HEK293 (cell line): Measurements from ENCODE around the gene UBE3C.

ENCODE experiments used
- CTCF ChIA-PET: fragments of 350-600 bp; formaldehyde crosslinking; extraction: SDS; loops from one replicate; lab custom pipeline; 2021; ENCODE audit warnings: antibody characterized with exemption; lab: Yijun Ruan, JAX
- POLR2A ChIA-PET: fragments of 300-600 bp; formaldehyde crosslinking; extraction: SDS; loops from one replicate; lab custom pipeline; 2020; ENCODE audit warnings: antibody characterized with exemption, inconsistent platforms; lab: Yijun Ruan, JAX
- H3K27ac ChIP-seq: fragments of 200-500 bp; sonication (Bioruptor generic); 2 replicates; pipeline ENCODE4 v1.5.1; 2014; ENCODE audit warnings: low read depth, low read length, control low read depth, inconsistent platforms; ENCODE audit errors: extremely low read depth
- H3K36me3 ChIP-seq, 2 experiments: fragments of 200-500 bp in 1 of 2; sonication (Bioruptor generic) in 1 of 2; 1 replicate in 1 of 2; 2 replicates in 1 of 2; pipeline ENCODE4 v1.5.1; 2014 to 2017; ENCODE audit warnings: inconsistent platforms in 2 of 2, low read length in 2 of 2; ENCODE audit not compliant: control insufficient read depth in 2 of 2, insufficient read depth in 1 of 2
- H3K4me1 ChIP-seq: fragments of 200-500 bp; sonication (Bioruptor generic); 2 replicates; pipeline ENCODE4 v1.5.1; 2014; ENCODE audit warnings: mild to moderate bottlenecking, low read length, inconsistent platforms; ENCODE audit not compliant: control insufficient read depth, insufficient read depth
- H3K4me3 ChIP-seq: 2 replicates; pipeline ENCODE4 v1.5.1; 2011; ENCODE audit warnings: low read depth, mild to moderate bottlenecking, control low read depth, low read length, moderate library complexity
- H3K9me3 ChIP-seq: fragments of 200-500 bp; sonication (Bioruptor generic); 2 replicates; pipeline ENCODE4 v1.5.1; 2014; ENCODE audit warnings: low read depth, low read length, inconsistent platforms; ENCODE audit not compliant: control insufficient read depth, insufficient read depth
- BCL11B ChIP-seq: fragments of 450-650 bp; formaldehyde crosslinking; IDR thresholded peaks from 2 replicates; pipeline ENCODE4 v1.5.1; 2016; ENCODE audit warnings: low read depth, missing biosample characterization, missing genetic modification characterization
- HOXC10 ChIP-seq: sonication (generic); formaldehyde crosslinking; IDR thresholded peaks from 2 replicates; pipeline ENCODE4 v1.8.1; 2023; ENCODE audit warnings: mild to moderate bottlenecking, missing genetic modification reagents
- MEIS1 ChIP-seq: sonication (generic); formaldehyde crosslinking; IDR thresholded peaks from 2 replicates; pipeline ENCODE4 v1.8.1; 2022; ENCODE audit warnings: missing genetic modification reagents, mild to moderate bottlenecking, borderline replicate concordance
- MZF1 ChIP-seq: fragments of 450-650 bp; formaldehyde crosslinking; IDR thresholded peaks from 2 replicates; pipeline ENCODE4 v1.5.1; 2017; ENCODE audit warnings: missing biosample characterization, missing genetic modification characterization, borderline replicate concordance
- OVOL3 ChIP-seq: fragments of 450-650 bp; formaldehyde crosslinking; IDR thresholded peaks from 2 replicates; pipeline ENCODE4 v1.5.1; 2016; ENCODE audit warnings: missing biosample characterization, missing genetic modification characterization
- PRDM1 ChIP-seq: fragments of 450-650 bp; formaldehyde crosslinking; IDR thresholded peaks from 2 replicates; pipeline ENCODE4; 2016; ENCODE audit warnings: missing biosample characterization, missing genetic modification characterization
- ZBTB48 ChIP-seq: fragments of 450-650 bp; formaldehyde crosslinking; IDR thresholded peaks from 2 replicates; pipeline ENCODE4 v1.5.1; 2016; ENCODE audit warnings: missing biosample characterization, missing genetic modification characterization
- ZEB2 ChIP-seq: fragments of 450-650 bp; formaldehyde crosslinking; IDR thresholded peaks from 2 replicates; pipeline ENCODE4 v1.5.1; 2016; ENCODE audit warnings: missing biosample characterization, missing genetic modification characterization
- ZFP69B ChIP-seq: fragments of 450-650 bp; formaldehyde crosslinking; IDR thresholded peaks from 2 replicates; pipeline ENCODE4 v1.5.1; 2016; ENCODE audit warnings: missing biosample characterization, missing genetic modification characterization
- ZNF155 ChIP-seq: fragments of 450-650 bp; formaldehyde crosslinking; IDR thresholded peaks from 2 replicates; pipeline ENCODE4 v1.5.1; 2016; ENCODE audit warnings: missing biosample characterization, missing genetic modification characterization
- ZNF23 ChIP-seq: fragments of 450-650 bp; formaldehyde crosslinking; IDR thresholded peaks from 2 replicates; pipeline ENCODE4 v1.5.1; 2016; ENCODE audit warnings: missing biosample characterization, missing genetic modification characterization, borderline replicate concordance
- ZNF416 ChIP-seq: fragments of 450-650 bp; formaldehyde crosslinking; IDR thresholded peaks from 2 replicates; pipeline ENCODE4 v1.5.1; 2016; ENCODE audit warnings: missing biosample characterization, missing genetic modification characterization
- ZNF48 ChIP-seq: fragments of 450-650 bp; formaldehyde crosslinking; IDR thresholded peaks from 2 replicates; pipeline ENCODE4 v1.5.1; 2016; ENCODE audit warnings: missing biosample characterization, missing genetic modification characterization
- ZNF518A ChIP-seq: fragments of 450-650 bp; formaldehyde crosslinking; conservative IDR thresholded peaks from 2 replicates; pipeline ENCODE4 v1.5.1; 2016; ENCODE audit warnings: low read depth, missing biosample characterization, missing genetic modification characterization
- ZNF530 ChIP-seq: fragments of 450-650 bp; formaldehyde crosslinking; IDR thresholded peaks from 2 replicates; pipeline ENCODE4 v1.5.1; 2016; ENCODE audit warnings: low read depth, missing biosample characterization, missing genetic modification characterization
- ZNF549 ChIP-seq: fragments of 450-650 bp; IDR thresholded peaks from 2 replicates; pipeline ENCODE4 v1.5.1; 2018; ENCODE audit warnings: missing biosample characterization, missing genetic modification characterization, mild to moderate bottlenecking, inconsistent platforms, moderate library complexity
- ZNF571 ChIP-seq: fragments of 450-650 bp; formaldehyde crosslinking; IDR thresholded peaks from 2 replicates; pipeline ENCODE4 v1.5.0; 2017; ENCODE audit warnings: missing biosample characterization, missing genetic modification characterization
- ZNF658 ChIP-seq: fragments of 450-650 bp; formaldehyde crosslinking; IDR thresholded peaks from 2 replicates; pipeline ENCODE4; 2016; ENCODE audit warnings: missing biosample characterization, missing genetic modification characterization
- ZNF660 ChIP-seq: fragments of 450-650 bp; IDR thresholded peaks from 2 replicates; pipeline ENCODE4 v1.5.1; 2018; ENCODE audit warnings: missing biosample characterization, mild to moderate bottlenecking, missing genetic modification characterization
- ZXDB ChIP-seq: fragments of 450-650 bp; formaldehyde crosslinking; IDR thresholded peaks from 2 replicates; pipeline ENCODE4 v1.5.1; 2016; ENCODE audit warnings: missing biosample characterization, missing genetic modification characterization
- TF ChIP-seq, protein P1 (sequence below): fragments of 450-650 bp; formaldehyde crosslinking; IDR thresholded peaks from 2 replicates; pipeline ENCODE4 v1.5.1; 2016; ENCODE audit warnings: missing biosample characterization, missing genetic modification characterization

The UBE3C gene

DNA sequence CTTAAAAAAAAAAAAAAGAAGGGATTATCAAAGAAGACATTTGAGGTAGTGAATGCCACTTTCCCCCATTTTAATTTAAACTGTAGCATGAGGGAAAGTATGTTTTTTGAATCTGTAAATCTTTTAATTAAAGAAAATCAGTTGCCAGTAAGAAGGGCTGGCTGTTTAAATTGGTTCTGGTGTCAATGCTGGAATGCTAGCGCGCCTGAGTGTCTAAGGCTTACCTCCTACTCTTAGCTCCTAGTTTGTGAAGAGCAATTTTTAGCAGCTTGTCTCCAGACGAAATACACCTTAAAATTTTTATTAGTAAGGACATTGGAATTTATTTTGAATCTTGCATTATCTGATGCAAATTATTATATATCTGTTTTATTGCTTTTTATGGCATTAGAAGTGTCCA is 54.1 kb downstream of the UBE3C start:
- TF ChIP-seq ZEB2 (tag by site-specific recombination) = no peak
- TF ChIP-seq, all 188 proteins: peak for 0
- ChIA-PET POLR2A (interaction anchor here (0.5 kb wide), 1 partner anchor 12 kb away, joined by 4 read pairs; no protein-coding TSS in a partner anchor), CTCF (interaction anchor here (0.7 kb wide), 1 partner anchor 82 kb away, joined by 6 read pairs; no protein-coding TSS in a partner anchor)
- Histone ChIP-seq H3K27ac (no peak overlapping the region), H3K36me3 (peaks cover 14 to 92% of the 10 kb centered on the region in 2 experiments), H3K4me3 (no peak overlapping the region), H3K4me1 (no peaks in the 10 kb centered on the region), H3K9me3 (no peaks in the 10 kb centered on the region)

DNA sequence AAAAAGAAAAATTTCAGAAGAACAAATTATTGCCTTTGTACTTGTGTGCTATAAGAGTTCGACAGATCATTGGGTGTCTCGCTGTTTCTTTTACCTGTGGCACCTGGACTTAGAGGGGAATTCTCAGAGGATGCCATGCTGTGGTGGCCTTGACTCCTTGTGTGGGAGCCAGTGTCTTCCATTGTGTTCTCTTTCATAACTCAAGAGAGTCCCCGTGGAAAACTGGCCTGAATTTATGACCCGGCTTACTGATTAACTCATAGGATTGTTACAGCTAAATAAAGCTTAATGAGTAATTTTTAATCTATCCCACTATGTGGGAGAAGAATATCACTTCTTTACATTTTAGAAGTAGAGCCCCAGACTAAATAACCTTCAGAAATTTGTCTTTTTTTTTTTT is 54.5 kb downstream of the UBE3C start:
- Histone ChIP-seq H3K27ac (no peak overlapping the region), H3K4me1 (no peaks in the 10 kb centered on the region), H3K36me3 (peaks cover 14 to 92% of the 10 kb centered on the region in 2 experiments), H3K4me3 (no peak overlapping the region), H3K9me3 (no peaks in the 10 kb centered on the region)
- POLR2A ChIA-PET = no interaction called here
- CTCF ChIA-PET = no interaction called here
- no peak for TF ChIP-seq ZNF658 (tag by site-specific recombination)
- no peak for TF ChIP-seq ZNF530 (tag by site-specific recombination)
- TF ChIP-seq ZNF549 (tag by site-specific recombination) = no peak
- TF ChIP-seq OVOL3 (tag by site-specific recombination) = no peak
- TF ChIP-seq ZNF48 = no peak
- no peak for TF ChIP-seq ZNF571 (tag by site-specific recombination)
- TF ChIP-seq PRDM1 = no peak
- TF ChIP-seq ZXDB (tag by site-specific recombination) = no peak
- no peak for TF ChIP-seq ZNF23 (tag by site-specific recombination)
- TF ChIP-seq ZNF416 (tag by site-specific recombination) = no peak
- no peak for TF ChIP-seq ZNF155 (tag by site-specific recombination)
- no peak for TF ChIP-seq MZF1 (tag by site-specific recombination)

GRCh38 chr7:157194948-157195347 is 56.2 kb downstream of the UBE3C start:
- Histone ChIP-seq H3K9me3 (no peaks in the 10 kb centered on the region), H3K4me1 (no peaks in the 10 kb centered on the region), H3K27ac (no peak overlapping the region), H3K36me3 (peaks cover 13 to 86% of the 10 kb centered on the region in 2 experiments), H3K4me3 (no peak overlapping the region)
- POLR2A ChIA-PET = no interaction called here
- CTCF ChIA-PET = no interaction called here
- no peak for TF ChIP-seq HOXC10 (CRISPR knock-in tag)
- TF ChIP-seq ZNF518A (tag by site-specific recombination) = no peak
- TF ChIP-seq ZNF660 (tag by site-specific recombination) = no peak
- TF ChIP-seq ZFP69B (tag by site-specific recombination) = no peak
- TF ChIP-seq, protein P1, sequence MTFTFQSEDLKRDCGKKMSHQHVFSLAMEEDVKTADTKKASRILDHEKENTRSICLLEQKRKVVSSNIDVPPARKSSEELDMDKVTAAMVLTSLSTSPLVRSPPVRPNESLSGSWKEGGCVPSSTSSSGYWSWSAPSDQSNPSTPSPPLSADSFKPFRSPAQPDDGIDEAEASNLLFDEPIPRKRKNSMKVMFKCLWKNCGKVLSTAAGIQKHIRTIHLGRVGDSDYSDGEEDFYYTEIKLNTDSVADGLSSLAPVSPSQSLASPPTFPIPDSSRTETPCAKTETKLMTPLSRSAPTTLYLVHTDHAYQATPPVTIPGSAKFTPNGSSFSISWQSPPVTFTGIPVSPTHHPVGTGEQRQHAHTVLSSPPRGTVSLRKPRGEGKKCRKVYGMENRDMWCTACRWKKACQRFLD (tag by site-specific recombination) = no peak
- no peak for TF ChIP-seq ZBTB48
- TF ChIP-seq BCL11B (tag by site-specific recombination) = no peak
- no peak for TF ChIP-seq MEIS1 (CRISPR knock-in tag)
- TF ChIP-seq ZNF23 (tag by site-specific recombination) = no peak
